MM.1S (cell line): Measurements from ENCODE around the gene DHX8.

Experiments used
- DNase-seq: peaks from one replicate; pipeline ENCODE4 v3.0.0-alpha.2; 2015
- H2AFZ ChIP-seq: fragments of 300-600 bp; sonication (generic); 2 replicates; pipeline ENCODE4 v1.6.0; 2016; ENCODE audit warnings: antibody characterized with exemption, low read length
- H3F3A ChIP-seq: fragments of 300-600 bp; sonication (generic); 2 replicates; pipeline ENCODE4 v1.6.1; 2016; ENCODE audit warnings: mild to moderate bottlenecking, antibody characterized with exemption, low read length, moderate library complexity, mixed read lengths; ENCODE audit not compliant: insufficient read depth
- H3K27ac ChIP-seq: fragments of 300-600 bp; sonication (generic); 2 replicates; pipeline ENCODE4 v1.5.1; 2016; ENCODE audit warnings: mild to moderate bottlenecking, low read length
- H3K27me3 ChIP-seq: fragments of 300-600 bp; sonication (generic); replicated peaks from 2 replicates; pipeline ENCODE4 v1.6.0; 2016; ENCODE audit warnings: low read length; ENCODE audit not compliant: insufficient read depth
- H3K36me3 ChIP-seq: fragments of 300-600 bp; sonication (generic); replicated peaks from 2 replicates; pipeline ENCODE4 v1.6.1; 2016; ENCODE audit warnings: mild to moderate bottlenecking, low read length, mixed read lengths; ENCODE audit not compliant: insufficient read depth
- H3K4me1 ChIP-seq: fragments of 300-600 bp; sonication (generic); 2 replicates; pipeline ENCODE4 v1.6.1; 2016; ENCODE audit warnings: low read length, mixed read lengths
- H3K4me2 ChIP-seq: fragments of 300-600 bp; sonication (generic); 2 replicates; pipeline ENCODE4 v1.6.0; 2016; ENCODE audit warnings: low read depth, low read length
- H3K4me3 ChIP-seq: fragments of 300-600 bp; sonication (generic); 2 replicates; pipeline ENCODE4 v1.5.1; 2016; ENCODE audit warnings: low read length, mixed read lengths
- H3K79me2 ChIP-seq: fragments of 300-600 bp; sonication (generic); 2 replicates; pipeline ENCODE4 v1.6.1; 2016; ENCODE audit warnings: mixed run types, low read length, mixed read lengths
- H3K9ac ChIP-seq: fragments of 300-600 bp; sonication (generic); 2 replicates; pipeline ENCODE4 v1.6.1; 2016; ENCODE audit warnings: low read length, mixed read lengths
- H3K9me2 ChIP-seq: fragments of 300-600 bp; sonication (generic); replicated peaks from 2 replicates; pipeline ENCODE4 v1.6.1; 2016; ENCODE audit warnings: mild to moderate bottlenecking, low read length, mixed read lengths; ENCODE audit not compliant: insufficient read depth
- H3K9me3 ChIP-seq: fragments of 300-600 bp; sonication (generic); replicated peaks from 2 replicates; pipeline ENCODE4 v1.6.1; 2016; ENCODE audit warnings: mild to moderate bottlenecking, low read length, mixed read lengths; ENCODE audit not compliant: insufficient read depth
- H4K20me1 ChIP-seq: fragments of 300-600 bp; sonication (generic); 2 replicates; pipeline ENCODE4 v1.6.1; 2016; ENCODE audit warnings: mild to moderate bottlenecking, low read length, moderate library complexity, mixed read lengths; ENCODE audit not compliant: insufficient read depth
- EZH2 ChIP-seq: fragments of 300-600 bp; sonication (generic); optimal IDR thresholded peaks from 2 replicates; pipeline ENCODE3; 2017; ENCODE audit warnings: low read depth, mild to moderate bottlenecking, antibody characterized with exemption, low read length, mixed read lengths
- EZH2phosphoT487 ChIP-seq: fragments of 300-600 bp; sonication (generic); IDR thresholded peaks from 2 replicates; pipeline ENCODE4 v1.6.1; 2018; ENCODE audit warnings: antibody characterized with exemption, low read length
- TF ChIP-seq, protein P1 (sequence below): fragments of 300-600 bp; sonication (generic); IDR thresholded peaks from 2 replicates; pipeline ENCODE4 v1.5.1; 2016; ENCODE audit warnings: antibody characterized with exemption, low read length, mixed read lengths

The DHX8 gene

DNA sequence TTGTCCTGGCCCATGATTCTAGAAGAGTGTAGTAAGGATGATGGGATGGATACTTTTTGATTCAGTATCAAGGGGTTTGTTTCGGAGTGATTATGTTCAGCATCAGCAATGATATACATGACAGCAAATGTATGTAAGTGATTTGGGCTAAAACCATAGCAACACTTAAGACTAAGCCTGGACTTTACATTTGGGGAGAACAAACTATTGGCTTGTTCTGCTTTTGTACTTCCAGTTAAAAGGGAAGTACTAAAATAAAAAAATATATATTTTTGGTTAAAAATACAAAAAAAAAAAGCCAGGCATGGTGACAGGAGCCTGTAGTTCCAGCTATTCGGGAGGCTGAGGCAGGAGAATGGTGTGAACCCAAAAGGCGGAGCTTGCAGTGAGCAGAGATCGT lies 20.5 kb upstream of the DHX8 start:
- no peak for TF ChIP-seq EZH2phosphoT487
- TF ChIP-seq EZH2: no peak

DNA sequence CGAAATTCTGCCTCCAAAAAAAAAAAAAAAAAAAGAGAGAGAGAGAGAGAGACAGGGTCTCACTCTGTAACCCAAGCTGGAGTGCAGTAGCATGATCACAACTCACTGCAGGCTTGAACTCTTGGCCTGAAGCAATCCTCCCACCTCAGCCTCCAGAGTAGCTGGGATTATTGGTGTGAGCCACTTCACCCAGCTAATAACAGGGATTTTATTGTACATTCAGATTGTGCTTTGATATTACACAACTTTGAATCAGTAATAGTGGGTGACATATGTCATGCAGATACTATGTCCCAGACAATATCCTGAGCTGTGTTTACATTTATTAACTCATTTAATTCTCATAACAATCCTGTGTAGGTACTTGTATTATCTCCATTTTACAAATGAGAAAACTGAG lies 19.7 kb upstream of the DHX8 start:
- no peak overlapping the region for H3K4me3 ChIP-seq
- no peak overlapping the region for H3K4me2 ChIP-seq
- no peak for DNase-seq
- H3K27ac ChIP-seq: no peak overlapping the region
- no peaks in the 10 kb centered on the region for H3K9me2 ChIP-seq
- no peaks in the 10 kb centered on the region for H3K4me1 ChIP-seq
- H3F3A ChIP-seq: no peaks in the 10 kb centered on the region
- no peak overlapping the region for H3K9ac ChIP-seq
- H4K20me1 ChIP-seq: no peaks in the 10 kb centered on the region
- no peak overlapping the region for H2AFZ ChIP-seq
- no peaks in the 10 kb centered on the region for H3K36me3 ChIP-seq
- TF ChIP-seq EZH2phosphoT487: no peak
- TF ChIP-seq, protein P1, sequence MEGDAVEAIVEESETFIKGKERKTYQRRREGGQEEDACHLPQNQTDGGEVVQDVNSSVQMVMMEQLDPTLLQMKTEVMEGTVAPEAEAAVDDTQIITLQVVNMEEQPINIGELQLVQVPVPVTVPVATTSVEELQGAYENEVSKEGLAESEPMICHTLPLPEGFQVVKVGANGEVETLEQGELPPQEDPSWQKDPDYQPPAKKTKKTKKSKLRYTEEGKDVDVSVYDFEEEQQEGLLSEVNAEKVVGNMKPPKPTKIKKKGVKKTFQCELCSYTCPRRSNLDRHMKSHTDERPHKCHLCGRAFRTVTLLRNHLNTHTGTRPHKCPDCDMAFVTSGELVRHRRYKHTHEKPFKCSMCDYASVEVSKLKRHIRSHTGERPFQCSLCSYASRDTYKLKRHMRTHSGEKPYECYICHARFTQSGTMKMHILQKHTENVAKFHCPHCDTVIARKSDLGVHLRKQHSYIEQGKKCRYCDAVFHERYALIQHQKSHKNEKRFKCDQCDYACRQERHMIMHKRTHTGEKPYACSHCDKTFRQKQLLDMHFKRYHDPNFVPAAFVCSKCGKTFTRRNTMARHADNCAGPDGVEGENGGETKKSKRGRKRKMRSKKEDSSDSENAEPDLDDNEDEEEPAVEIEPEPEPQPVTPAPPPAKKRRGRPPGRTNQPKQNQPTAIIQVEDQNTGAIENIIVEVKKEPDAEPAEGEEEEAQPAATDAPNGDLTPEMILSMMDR: no peak
- no peak for TF ChIP-seq EZH2
- peaks cover 54% of the 10 kb centered on the region for H3K27me3 ChIP-seq
- H3K79me2 ChIP-seq: no peaks in the 10 kb centered on the region
- no peaks in the 10 kb centered on the region for H3K9me3 ChIP-seq

More for the DNA sequence above, 20.5 kb upstream of the DHX8 start:
- peaks cover 59% of the 10 kb centered on the region for H3K27me3 ChIP-seq
- no peaks in the 10 kb centered on the region for H3K36me3 ChIP-seq
- DNase-seq: no peak
- H3K9ac ChIP-seq: no peak overlapping the region
- no peaks in the 10 kb centered on the region for H3K9me2 ChIP-seq
- H3K4me2 ChIP-seq: no peak overlapping the region
- no peak overlapping the region for H3K4me3 ChIP-seq
- no peaks in the 10 kb centered on the region for H3F3A ChIP-seq
- no peak overlapping the region for H2AFZ ChIP-seq
- no peaks in the 10 kb centered on the region for H3K79me2 ChIP-seq
- H3K4me1 ChIP-seq: no peaks in the 10 kb centered on the region
- H3K9me3 ChIP-seq: no peaks in the 10 kb centered on the region
- H4K20me1 ChIP-seq: no peaks in the 10 kb centered on the region
- no peak overlapping the region for H3K27ac ChIP-seq

DNA sequence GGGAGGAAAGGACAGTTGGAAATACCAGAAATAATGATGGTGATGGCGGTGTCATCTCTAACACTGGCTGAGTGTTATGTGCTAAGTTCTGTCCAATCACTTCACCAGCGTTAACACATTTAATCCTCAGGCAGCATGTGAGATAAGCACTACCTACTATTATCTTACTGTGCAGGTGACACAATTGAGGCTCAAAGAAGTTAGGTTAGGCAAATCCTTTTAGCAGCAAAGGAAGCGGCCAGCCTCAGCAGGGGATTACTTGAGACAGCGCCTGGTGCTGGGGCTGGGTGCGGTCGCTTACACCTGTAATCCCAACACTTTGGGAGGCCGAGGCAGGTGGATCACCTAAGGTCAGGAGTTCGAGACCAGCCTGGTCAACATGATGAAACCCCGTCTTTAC lies 18.7 kb upstream of the DHX8 start:
- Histone ChIP-seq H3K9me2 (no peaks in the 10 kb centered on the region), H3K4me3 (no peak overlapping the region), H3K9ac (no peak overlapping the region), H3F3A (no peaks in the 10 kb centered on the region), H3K4me2 (no peak overlapping the region), H3K27ac (no peak overlapping the region), H4K20me1 (no peaks in the 10 kb centered on the region), H2AFZ (no peak overlapping the region), H3K4me1 (no peaks in the 10 kb centered on the region), H3K9me3 (no peaks in the 10 kb centered on the region), H3K36me3 (no peaks in the 10 kb centered on the region), H3K79me2 (no peaks in the 10 kb centered on the region), H3K27me3 (peaks cover 54% of the 10 kb centered on the region)
- no peak for DNase-seq
- TF ChIP-seq EZH2: no peak
- no peak for TF ChIP-seq EZH2phosphoT487
- TF ChIP-seq, protein P1: no peak

DNA sequence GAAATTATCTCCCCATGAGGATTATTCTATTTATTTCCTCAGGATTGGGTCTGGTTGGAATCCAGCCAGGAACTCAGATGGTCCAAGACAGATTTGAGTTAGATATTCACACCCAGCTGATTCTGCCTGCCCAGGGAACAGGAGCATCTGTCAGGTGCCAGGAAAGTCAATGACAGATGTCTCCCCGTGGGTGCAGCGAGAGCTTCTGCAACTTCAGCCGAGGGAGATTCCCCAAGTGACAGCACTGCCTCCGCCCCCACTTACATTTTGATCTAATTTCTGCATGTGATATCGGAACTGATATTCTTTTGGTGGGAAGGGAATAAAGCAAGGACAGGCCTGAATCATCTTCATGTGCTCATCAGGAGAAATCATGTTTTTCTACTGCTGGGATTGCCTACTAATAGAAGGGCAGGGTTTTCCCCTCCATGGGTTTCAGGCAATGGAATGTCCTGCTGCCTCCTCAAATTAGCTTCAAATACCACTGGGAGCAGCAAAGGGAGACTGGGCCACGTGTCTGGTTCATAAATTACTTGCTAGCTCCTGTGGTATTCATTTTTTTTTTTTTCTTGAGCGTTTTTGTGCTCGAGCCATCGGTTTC lies 15.7 kb upstream of the DHX8 start:
- Histone ChIP-seq H3K4me3 (no peak overlapping the region), H3K4me1 (no peaks in the 10 kb centered on the region), H3F3A (no peaks in the 10 kb centered on the region), H3K9ac (no peak overlapping the region), H3K27me3 (peaks cover 39% of the 10 kb centered on the region), H3K36me3 (no peaks in the 10 kb centered on the region), H3K4me2 (no peak overlapping the region), H3K79me2 (no peaks in the 10 kb centered on the region), H4K20me1 (no peaks in the 10 kb centered on the region), H2AFZ (no peak overlapping the region), H3K27ac (no peak overlapping the region), H3K9me2 (no peaks in the 10 kb centered on the region), H3K9me3 (no peaks in the 10 kb centered on the region)
- no peak for TF ChIP-seq EZH2phosphoT487
- TF ChIP-seq, protein P1: no peak
- DNase-seq: no peak
